Tibial artery (tissue), 4 donors: ENCODE measurements around the gene PTPN22.
A peak's percentile ranks its signal among the peaks of the same experiment; 100 is the strongest.

Experiments
- DNase-seq, 2 donors: peaks; one replicate each; pipeline ENCODE4 v3.0.0-alpha.2; 2019
- H3K27ac ChIP-seq, 2 donors: fragments of 200-600 bp; sonication (generic) in 1 of 2; 1 replicate in 1 of 2; 2 replicates in 1 of 2; pipeline ENCODE4 v1.5.1; 2018 to 2019; ENCODE audit warnings: mild to moderate bottlenecking in 1 of 2
- H3K27me3 ChIP-seq, 2 donors: fragments of 200-600 bp; sonication (generic) in 1 of 2; one replicate each; pipeline versions ENCODE4 v1.5.1 to v1.6.0; 2016 to 2019
- H3K36me3 ChIP-seq, 3 donors: fragments of 200-600 bp; sonication (generic) in 2 of 3; one replicate each; pipeline ENCODE4 v1.5.1; 2016 to 2019; ENCODE audit warnings: mild to moderate bottlenecking in 2 of 3
- H3K4me1 ChIP-seq, 4 donors: fragments of 200-600 bp; sonication (generic) in 2 of 4; 1 replicate in 3 of 4; 2 replicates in 1 of 4; pipeline ENCODE4 v1.5.1; 2016 to 2019
- H3K4me3 ChIP-seq, 2 donors: fragments of 200-600 bp; sonication (generic) in 1 of 2; 1 replicate in 1 of 2; 2 replicates in 1 of 2; pipeline ENCODE4 v1.5.1; 2018 to 2019; ENCODE audit warnings: mild to moderate bottlenecking in 2 of 2
- H3K9me3 ChIP-seq, 3 donors: fragments of 200-600 bp; sonication (generic) in 1 of 3; one replicate each; pipeline ENCODE4 v1.5.1; 2016 to 2019
- intact Hi-C: fragments of 100-400 bp; cut with DNase I; formaldehyde crosslinking; loops from one replicate; pipeline ENCODE4 v1.15.0; 2023; ENCODE audit warnings: low total_unique reads
- TF ChIP-seq, protein P1 (sequence below), 2 experiments: fragments of 200-600 bp in 1 of 2; fragments of 450-650 bp in 1 of 2; IDR thresholded peaks; one replicate each; pipeline ENCODE4 v1.5.1; 2017 to 2019; ENCODE audit warnings: antibody characterized with exemption in 2 of 2, mild to moderate bottlenecking in 1 of 2, moderate library complexity in 1 of 2

Gene PTPN22

DNA sequence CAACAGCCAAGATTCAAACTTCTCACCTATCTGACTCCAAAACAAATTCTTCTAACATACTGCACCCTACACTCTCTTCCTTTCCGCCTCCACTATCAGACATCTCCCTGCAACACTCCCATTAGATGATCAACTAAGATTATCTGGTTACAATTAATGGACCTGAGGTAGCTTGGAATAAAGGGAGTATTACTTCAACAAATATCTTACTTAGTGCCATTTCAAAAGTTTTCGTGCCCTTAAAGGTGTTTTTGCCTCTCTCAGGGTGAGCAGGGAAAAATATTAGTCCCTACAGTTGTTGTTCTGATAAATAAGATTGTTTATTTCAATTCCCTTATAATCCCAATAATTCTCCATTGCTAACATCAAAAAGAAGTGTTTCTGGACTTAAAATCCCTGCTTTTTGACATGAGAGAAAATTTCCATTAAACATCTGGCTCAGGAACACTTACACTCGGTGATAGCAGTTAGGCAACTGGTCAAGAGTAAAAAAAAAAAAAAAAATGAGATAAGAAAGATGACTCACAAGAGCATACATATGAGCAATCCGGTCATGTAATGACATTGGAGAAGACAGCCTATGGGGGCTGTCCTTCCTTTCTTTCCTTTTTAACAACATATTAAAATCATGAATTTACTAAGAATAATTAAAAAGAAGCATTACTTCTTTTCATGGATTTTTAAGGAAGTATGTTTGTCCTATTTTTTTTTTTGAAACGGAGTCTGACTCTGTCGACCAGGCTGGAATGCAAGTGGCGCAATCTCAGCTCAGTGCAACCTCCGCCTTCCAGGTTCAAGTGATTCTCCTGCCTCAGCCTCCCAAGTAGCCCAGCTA lies 66.9 kb downstream of the PTPN22 start:
- intact Hi-C loops = no loop called here
- no peak for DNase-seq
- Histone ChIP-seq H3K9me3 (no peaks in the 10 kb centered on the region), H3K4me3 (no peak overlapping the region), H3K27me3 (no peaks in the 10 kb centered on the region), H3K36me3 (peaks cover 0 to 4% (median 0%) of the 10 kb centered on the region in 3 donors), H3K4me1 (peaks cover 0 to 70% (median 11%) of the 10 kb centered on the region in 4 donors), H3K27ac (peak overlapping the region in 1 of 2 donors; percentile 1)
- TF ChIP-seq, protein P1, sequence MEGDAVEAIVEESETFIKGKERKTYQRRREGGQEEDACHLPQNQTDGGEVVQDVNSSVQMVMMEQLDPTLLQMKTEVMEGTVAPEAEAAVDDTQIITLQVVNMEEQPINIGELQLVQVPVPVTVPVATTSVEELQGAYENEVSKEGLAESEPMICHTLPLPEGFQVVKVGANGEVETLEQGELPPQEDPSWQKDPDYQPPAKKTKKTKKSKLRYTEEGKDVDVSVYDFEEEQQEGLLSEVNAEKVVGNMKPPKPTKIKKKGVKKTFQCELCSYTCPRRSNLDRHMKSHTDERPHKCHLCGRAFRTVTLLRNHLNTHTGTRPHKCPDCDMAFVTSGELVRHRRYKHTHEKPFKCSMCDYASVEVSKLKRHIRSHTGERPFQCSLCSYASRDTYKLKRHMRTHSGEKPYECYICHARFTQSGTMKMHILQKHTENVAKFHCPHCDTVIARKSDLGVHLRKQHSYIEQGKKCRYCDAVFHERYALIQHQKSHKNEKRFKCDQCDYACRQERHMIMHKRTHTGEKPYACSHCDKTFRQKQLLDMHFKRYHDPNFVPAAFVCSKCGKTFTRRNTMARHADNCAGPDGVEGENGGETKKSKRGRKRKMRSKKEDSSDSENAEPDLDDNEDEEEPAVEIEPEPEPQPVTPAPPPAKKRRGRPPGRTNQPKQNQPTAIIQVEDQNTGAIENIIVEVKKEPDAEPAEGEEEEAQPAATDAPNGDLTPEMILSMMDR (IDR thresholded peaks at IDR 0.05) = no peak

GRCh38 chr1:113802367-113803007 lies 69.0 kb downstream of the PTPN22 start:
- Histone ChIP-seq H3K4me3 (no peak overlapping the region), H3K4me1 (peaks cover 0 to 70% (median 14%) of the 10 kb centered on the region in 4 donors), H3K9me3 (no peaks in the 10 kb centered on the region), H3K36me3 (peaks cover 3 to 8% (median 3%) of the 10 kb centered on the region in 3 donors), H3K27me3 (no peaks in the 10 kb centered on the region), H3K27ac (no peak overlapping the region)
- no peak for DNase-seq
- TF ChIP-seq, protein P1 (IDR thresholded peaks at IDR 0.05) = no peak
- intact Hi-C loops = no loop called here

- Histone ChIP-seq H3K27ac (no peak overlapping the region), H3K27me3 (no peaks in the 10 kb centered on the region), H3K36me3 (peaks cover 8 to 19% (median 8%) of the 10 kb centered on the region in 3 donors), H3K4me3 (no peak overlapping the region), H3K9me3 (no peaks in the 10 kb centered on the region), H3K4me1 (peaks cover 0 to 73% (median 14%) of the 10 kb centered on the region in 4 donors)
- TF ChIP-seq, protein P1 (IDR thresholded peaks at IDR 0.05) = no peak
- intact Hi-C loops = no loop called here
- no peak for DNase-seq
These were observed 71.0 kb downstream of the PTPN22 start for GRCh38 chr1:113800487-113800886.

GRCh38 chr1:113797472-113797871 lies 74.0 kb downstream of the PTPN22 start:
- no peak for DNase-seq
- Histone ChIP-seq H3K4me1 (peaks cover 0 to 58% (median 20%) of the 10 kb centered on the region in 4 donors), H3K36me3 (peaks cover 8 to 23% (median 13%) of the 10 kb centered on the region in 3 donors), H3K27me3 (no peaks in the 10 kb centered on the region), H3K4me3 (no peak overlapping the region), H3K9me3 (no peaks in the 10 kb centered on the region), H3K27ac (no peak overlapping the region)
- intact Hi-C loops = no loop called here
- TF ChIP-seq, protein P1 (IDR thresholded peaks at IDR 0.05) = no peak

- Histone ChIP-seq H3K27me3 (no peaks in the 10 kb centered on the region), H3K27ac (no peak overlapping the region), H3K9me3 (no peaks in the 10 kb centered on the region), H3K36me3 (peaks cover 8 to 27% (median 13%) of the 10 kb centered on the region in 3 donors), H3K4me3 (no peak overlapping the region), H3K4me1 (peaks cover 0 to 52% (median 17%) of the 10 kb centered on the region in 4 donors)
- no peak for DNase-seq
- intact Hi-C loops = no loop called here
- TF ChIP-seq, protein P1 (IDR thresholded peaks at IDR 0.05) = no peak
These were observed 77.4 kb downstream of the PTPN22 start for GRCh38 chr1:113793878-113794834.
